HG02885 (cell line): ENCODE results near the gene HDAC4.

Experiments
- ATAC-seq: cut with Tn5 transposase; IDR thresholded peaks from one replicate; pipeline ENCODE4 v1.9.1; 2021; ENCODE audit warnings: mild to moderate bottlenecking; ENCODE audit not compliant: unreplicated experiment, poor library complexity

The HDAC4 gene

GRCh38 chr2:239231231-239232194 lies 169.3 kb downstream of the HDAC4 start:
- no peak for ATAC-seq

DNA sequence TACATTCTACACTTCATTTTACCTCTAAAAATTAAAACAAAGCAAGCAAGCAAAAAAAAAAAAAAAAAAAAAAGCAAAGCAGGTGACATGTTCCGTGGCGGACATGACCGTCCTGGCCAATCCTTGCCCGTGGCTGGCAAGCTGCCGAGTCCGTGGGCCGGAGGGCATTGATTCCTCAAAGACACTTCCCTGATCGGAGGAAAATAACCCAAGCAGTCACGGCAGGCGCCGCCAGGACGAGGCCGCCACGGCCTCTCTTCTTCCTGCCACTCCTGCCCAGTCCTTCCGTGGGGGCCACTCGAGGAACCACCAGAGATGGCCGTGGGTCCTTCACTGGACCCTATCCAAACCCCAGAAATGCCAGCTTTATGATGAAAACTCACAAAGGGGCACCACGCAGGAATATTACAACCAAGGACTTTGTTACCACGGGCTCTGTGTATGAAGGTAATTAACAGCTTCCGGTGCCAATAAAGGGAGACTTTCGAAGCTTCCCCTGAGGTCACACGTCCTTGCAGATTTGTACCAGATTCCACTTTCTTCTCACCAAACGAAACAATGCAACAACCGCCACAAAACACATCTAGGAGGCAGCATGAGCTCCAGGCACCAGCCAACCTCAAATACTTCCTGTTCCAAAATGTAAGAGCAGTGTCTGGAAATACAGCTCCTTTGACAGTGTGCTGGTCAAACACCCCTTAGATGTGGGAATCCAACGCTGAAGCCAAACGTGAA lies 170.3 kb downstream of the HDAC4 start:
- ATAC-seq: no peak

DNA sequence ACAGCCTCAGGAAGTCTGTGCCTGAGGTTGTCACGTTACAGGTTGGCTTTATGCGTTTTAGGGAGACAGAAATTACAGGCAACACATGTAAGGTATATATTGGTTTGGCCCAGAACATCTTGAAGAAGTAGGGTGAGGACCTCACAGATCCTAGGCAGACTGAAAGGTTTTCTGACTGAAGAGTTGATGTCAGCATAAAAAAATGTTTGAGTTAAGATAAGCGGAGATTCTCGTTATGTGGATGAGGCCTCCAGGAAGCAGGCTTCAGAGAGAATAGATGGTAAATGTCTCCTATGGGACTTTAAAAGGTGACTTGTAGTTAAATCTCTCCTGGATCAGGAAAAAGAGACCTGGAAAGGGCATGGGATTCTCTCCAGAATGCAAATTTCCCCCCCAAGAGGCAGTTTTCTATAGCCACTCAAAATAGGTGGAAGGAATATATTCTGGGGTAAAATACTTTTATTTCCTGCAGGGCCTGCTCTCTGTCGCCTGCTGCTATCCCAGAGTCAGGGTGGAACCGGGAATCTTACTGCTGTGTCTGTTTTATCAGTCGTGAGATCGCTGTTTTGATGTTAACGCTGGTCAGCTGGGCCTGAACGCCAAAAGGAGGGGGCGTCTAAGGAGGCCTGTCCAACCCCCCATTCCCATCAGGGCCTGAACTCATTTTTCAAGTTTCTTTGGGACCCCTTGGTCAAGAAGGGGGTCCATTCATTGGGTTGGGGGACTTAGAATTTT lies 171.1 kb downstream of the HDAC4 start:
- ATAC-seq: no peak

DNA sequence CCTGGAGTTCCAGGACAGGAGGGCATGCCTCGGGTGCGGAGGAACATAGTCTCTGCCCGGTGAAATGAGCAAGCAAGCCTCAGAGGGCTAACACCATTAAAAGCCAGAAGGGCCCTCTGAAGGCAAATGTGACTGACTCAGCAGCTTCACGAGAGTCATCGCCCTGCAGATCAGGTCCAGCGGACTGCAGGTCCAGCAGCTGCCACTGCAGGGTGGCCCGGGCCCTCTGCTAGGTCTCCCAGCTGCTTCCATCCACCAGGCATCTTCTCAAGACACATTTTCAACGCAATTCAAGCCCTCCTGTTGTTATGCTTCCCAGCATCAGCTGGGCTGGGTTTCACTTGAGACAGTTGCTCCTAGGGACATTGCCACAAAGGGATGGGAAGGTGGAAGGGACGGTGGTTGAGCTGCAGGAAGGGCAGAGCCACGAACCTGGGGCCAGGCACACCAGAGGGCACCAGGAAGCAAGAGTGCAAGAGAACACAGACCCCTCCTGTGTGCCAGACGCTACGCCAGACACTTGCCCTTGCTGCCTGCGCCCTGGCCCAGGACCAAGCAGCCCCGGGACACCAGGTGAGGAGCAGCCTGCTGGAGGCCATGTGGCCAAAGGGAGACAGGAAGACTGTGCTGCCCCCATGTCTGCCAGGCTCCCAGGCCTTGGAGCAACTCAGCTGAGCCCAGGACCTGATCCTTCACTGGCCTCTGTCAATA lies 173.0 kb downstream of the HDAC4 start:
- no peak for ATAC-seq

DNA sequence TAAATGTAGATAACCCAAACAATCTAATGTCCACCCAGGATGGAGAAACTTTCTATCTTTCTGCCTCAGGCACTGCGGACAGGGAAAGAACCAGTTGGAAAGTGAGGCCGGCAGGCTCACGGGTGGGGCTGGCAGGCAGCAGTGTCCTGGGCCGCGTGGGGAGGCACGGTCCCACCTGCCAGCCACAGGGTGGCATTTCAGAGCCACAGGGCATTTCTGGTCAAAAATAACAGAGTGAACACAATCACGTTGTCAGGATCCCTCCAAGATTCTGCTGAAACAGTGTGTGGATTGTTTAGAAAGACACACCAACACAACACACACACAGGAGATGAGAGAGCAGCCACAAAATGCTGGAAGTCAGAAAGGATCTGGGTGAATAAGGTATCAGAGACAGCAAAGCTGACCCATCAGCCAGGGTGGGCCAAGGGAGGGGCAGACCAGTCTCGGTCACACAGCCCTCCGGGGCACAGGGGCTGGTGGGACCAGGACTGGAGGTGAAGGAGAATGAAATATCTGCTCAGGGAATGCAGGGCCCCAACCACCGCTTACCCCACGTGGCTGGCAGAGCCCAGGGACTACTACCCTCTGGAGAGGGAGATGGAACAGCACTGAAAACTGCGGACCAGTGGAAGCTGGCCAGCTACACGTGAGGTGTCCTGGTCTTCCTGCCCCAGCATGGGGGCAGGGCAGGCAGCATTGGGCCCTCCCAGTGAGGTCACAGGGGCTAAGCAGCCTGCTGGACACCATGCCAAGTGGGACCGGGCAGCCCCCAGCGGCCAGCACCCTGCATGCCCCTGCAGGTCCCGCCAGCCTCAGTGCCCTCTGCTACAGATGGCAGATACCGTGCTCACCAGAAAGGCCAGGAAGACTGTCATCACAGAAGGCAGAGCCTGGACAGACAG lies 173.9 kb downstream of the HDAC4 start:
- no peak for ATAC-seq

GRCh38 chr2:239225871-239226561 lies 174.8 kb downstream of the HDAC4 start:
- no peak for ATAC-seq

- no peak for ATAC-seq
Observed at GRCh38 chr2:239225371-239225851, 175.4 kb downstream of the HDAC4 start.

DNA sequence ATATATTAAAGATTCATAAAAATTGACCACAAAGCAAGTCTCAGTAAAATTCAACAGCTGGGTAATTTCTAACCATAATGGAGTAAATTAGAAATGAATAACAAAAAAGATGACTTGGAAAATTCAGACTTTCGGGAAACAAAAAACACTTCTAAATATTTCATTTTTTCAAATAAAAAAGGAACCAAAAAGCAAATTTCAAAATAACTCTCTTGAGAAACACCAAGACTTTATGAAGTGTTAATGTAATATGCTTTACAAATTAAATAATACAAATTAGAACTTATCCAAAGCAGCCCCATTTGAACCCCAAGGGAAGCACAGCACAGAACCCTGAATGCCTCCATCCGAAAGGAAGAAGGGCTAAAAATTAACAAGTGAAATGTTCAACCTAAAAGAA lies 175.9 kb downstream of the HDAC4 start:
- no peak for ATAC-seq

DNA sequence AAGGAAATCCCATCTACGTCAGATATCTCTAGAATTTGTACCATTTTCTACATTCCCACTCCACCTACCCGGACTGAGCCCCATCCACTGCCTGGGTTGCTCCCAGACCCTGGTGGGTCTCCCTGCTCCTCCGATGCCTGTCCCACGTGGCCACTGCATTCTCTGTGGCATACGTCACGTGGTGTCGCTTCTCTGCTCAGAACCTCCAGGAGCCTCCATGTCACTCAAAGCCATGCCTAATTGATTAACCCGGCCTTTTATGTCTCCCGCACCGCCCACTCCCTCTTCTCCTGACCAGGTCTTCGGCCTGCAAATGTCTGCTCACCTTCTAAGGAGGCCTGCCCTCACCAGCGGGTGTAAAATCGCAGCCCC lies 176.6 kb downstream of the HDAC4 start:
- no peak for ATAC-seq

GRCh38 chr2:239223310-239224198 lies 177.3 kb downstream of the HDAC4 start:
- ATAC-seq: no peak

DNA sequence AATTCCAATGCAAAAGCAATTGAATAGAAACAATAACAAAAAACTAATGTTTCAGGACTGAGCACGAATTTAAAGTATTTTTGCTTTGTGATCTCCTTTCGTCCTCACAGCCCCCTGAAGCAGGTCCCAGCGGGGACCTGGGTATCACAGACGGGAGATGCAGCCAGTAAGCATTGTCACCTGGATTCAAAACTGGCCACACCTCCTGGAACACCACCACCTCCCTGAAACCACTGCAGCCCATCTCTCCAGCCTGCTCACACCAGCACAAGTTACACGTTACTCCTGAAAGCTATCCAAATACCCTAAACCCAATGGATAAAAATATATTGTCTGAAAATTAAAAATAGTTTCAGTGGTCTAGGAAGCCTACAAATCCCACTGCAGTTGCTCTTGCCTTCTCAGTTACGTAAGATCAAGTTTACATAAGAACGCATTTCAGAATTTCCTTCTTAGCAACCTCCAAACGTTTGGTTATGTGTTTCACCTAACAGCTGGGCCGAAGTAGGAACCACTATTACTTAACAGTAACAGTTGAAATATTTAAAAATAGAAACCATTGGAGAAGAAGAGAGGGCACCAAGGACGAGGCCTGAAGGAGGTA lies 178.0 kb downstream of the HDAC4 start:
- no peak for ATAC-seq

DNA sequence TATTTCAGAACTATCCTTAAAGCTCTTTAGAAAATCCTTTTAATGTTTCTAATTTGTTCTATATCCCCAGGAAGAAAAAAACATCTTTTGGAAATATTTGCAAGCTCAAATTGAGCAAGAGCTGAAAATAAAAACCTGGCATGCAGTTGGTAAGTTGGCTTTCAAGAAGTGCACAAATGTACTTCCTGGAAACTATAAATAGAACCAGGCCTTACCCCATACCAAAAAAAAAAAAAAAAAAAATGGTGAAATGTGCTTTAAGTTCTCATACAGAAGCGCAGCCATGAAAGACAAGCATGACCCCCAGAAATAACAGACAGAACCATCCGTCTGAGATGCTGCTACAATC lies 178.5 kb downstream of the HDAC4 start:
- ATAC-seq: no peak

DNA sequence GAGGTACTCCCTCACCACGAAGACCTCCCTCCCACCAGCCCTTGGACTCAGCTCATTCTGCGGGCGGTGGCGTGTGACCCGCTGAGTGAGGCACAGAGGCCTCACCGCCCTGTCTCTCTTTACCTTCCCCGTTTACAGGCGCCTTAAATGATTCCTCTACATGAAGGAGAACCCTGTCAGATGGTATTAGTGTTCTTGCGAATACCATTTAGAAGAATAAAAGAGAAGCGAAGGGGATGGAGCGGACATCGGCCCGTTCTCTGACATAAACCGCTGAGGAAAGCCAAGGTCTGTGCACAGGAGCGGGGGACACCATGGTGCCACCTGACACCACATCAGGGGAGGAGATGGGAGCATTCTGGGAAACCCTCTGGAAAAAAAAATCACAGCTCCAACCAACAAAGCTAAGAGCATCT lies 179.8 kb downstream of the HDAC4 start:
- ATAC-seq: no peak

DNA sequence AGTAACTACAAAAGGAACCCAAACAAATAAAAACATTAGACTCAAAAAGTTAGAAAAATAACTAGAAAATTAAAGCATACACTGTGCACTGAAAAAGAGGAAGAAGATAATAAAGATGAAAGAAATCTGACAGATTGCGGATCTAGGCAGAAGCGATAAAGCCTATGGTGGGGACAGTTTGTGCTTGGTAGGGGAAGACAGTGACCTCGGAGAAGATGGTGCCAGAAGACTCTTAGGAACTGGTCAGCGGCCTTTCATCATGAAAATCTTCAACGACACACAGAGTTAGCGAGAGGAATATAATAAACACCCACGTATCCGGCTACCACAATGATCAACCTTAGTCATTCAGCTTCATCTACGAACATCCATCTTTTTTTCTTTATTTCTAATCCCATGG lies 180.5 kb downstream of the HDAC4 start:
- ATAC-seq: no peak

DNA sequence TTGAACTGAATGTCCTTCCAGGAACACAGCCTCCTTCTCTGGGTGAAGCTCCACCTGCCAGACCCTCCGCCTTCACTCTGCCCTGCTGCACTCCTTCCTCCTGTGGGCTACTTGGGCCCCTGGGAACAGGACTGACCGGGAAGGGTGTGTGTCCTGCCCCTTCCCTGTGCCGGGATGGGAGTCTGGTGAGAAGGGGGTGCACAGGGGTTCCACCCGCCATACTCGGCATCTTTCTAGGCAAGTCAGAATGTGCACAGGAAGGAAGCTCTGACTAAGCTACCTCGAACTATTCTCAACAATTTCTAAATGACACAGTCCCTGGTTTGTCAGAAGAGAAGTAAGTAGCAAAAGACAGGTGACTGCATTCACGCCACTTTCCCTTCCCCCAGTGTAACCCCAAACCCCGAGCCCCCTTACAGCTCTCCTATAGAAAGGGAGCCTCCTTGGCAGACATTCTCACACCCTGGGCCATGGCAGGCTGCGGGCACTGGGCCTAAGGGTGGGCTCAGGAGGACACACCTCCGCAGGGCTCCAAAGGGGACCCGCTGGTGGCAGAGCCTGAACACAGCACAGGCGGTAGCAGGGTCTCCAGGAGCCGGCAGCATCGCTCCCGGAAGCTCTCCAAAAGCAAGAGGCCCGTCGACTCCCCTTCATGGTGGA lies 184.1 kb downstream of the HDAC4 start:
- ATAC-seq: no peak

DNA sequence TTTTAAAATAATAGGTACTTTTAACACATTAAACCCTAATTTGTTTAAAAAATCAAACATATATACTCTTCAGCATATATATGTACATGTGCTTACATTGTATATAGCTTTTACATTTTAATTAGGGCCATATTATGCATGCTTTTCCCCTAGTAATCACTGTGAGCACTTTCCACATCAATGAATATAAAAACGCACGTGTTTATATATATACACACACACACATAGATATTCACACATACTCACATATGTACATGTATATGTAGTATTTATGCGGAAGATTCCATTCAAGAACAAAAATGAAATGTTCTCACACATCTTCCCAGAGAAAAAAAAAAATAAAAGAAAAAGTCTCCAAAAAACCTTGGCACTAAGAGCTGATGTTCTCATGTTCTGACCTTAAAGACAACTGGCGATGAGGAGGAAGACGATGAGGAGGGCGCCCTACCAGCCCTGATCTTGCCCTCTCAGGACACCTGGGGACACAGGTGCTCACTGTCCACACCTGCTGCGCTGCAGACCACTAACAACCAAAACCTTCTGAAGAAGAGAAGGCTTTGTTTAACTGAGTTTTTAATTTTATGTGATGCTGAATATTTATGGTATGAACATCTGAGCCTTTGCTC lies 184.7 kb downstream of the HDAC4 start:
- no peak for ATAC-seq
